MCF 10A (cell line): ENCODE results near the gene TM7SF2. TPM values are rescaled to one million over a fixed set of nuclear protein-coding genes. Genes with fewer than 3 reads are reported as not detected.

Experiments used
- BruUV-seq: library from RNA; stranded (reverse); fragments of 400-500 nt; replicated peaks from 2 replicates; lab custom pipeline; 2021; lab: Mats Ljungman, UMichigan
- CTCF ChIA-PET: fragments of 300-600 bp; sonication (Branson Sonifier 250); formaldehyde crosslinking; extraction: SDS; loops from one replicate; lab custom pipeline; 2021; ENCODE audit warnings: antibody characterized with exemption, inconsistent platforms; lab: Yijun Ruan, JAX
- POLR2A ChIA-PET: fragments of 300-600, 350-650 bp; sonication (Branson Sonifier 250); formaldehyde crosslinking; extraction: SDS; loops from one replicate; lab custom pipeline; 2020; ENCODE audit warnings: antibody characterized with exemption, inconsistent platforms; lab: Yijun Ruan, JAX
- DNase-seq: peaks from one replicate; pipeline ENCODE4 v3.0.0-alpha.2; 2018; ENCODE audit not compliant: unreplicated experiment
- H3K27ac Mint-ChIP-seq: one replicate; pipeline ENCODE4 v1.8.0; 2022; ENCODE audit warnings: mild to moderate bottlenecking, low read depth, mixed read lengths; ENCODE audit not compliant: unreplicated experiment
- H3K27me3 Mint-ChIP-seq: one replicate; pipeline ENCODE4 v1.8.0; 2022; ENCODE audit warnings: mixed read lengths; ENCODE audit not compliant: insufficient read depth, unreplicated experiment
- H3K36me3 Mint-ChIP-seq: one replicate; pipeline ENCODE4 v1.8.0; 2022; ENCODE audit warnings: mild to moderate bottlenecking, moderate library complexity, mixed read lengths; ENCODE audit not compliant: insufficient read depth, unreplicated experiment
- H3K4me1 Mint-ChIP-seq: one replicate; pipeline ENCODE4 v1.8.0; 2022; ENCODE audit warnings: mixed read lengths; ENCODE audit not compliant: insufficient read depth, unreplicated experiment
- H3K4me3 Mint-ChIP-seq: one replicate; pipeline ENCODE4 v1.8.0; 2022; ENCODE audit warnings: mild to moderate bottlenecking, moderate library complexity, mixed read lengths; ENCODE audit not compliant: unreplicated experiment
- H3K9me3 Mint-ChIP-seq: one replicate; pipeline ENCODE4 v1.8.0; 2022; ENCODE audit warnings: mixed read lengths; ENCODE audit not compliant: unreplicated experiment
- intact Hi-C: fragments of 100-400 bp; cut with micrococcal nuclease; formaldehyde crosslinking; loops from 2 replicates; pipeline ENCODE4 v1.14.1; 2022
- total RNA-seq: library from RNA; stranded (reverse); gene quantifications from 2 replicates; pipeline ENCODE4 v1.2.3, GENCODE V29; 2022
- TF ChIP-seq, protein P1 (sequence below): fragments of 200-600 bp; IDR thresholded peaks from one replicate; pipeline ENCODE4 v1.8.0; 2022; ENCODE audit warnings: antibody characterized with exemption, mild to moderate bottlenecking; ENCODE audit not compliant: unreplicated experiment

The TM7SF2 gene
- total RNA-seq, 1 experiment from 2014 or later: 14.0 TPM

GRCh38 chr11:65127473-65128181 lies 16.0 kb downstream of the TM7SF2 start:
- H3K4me3 Mint-ChIP-seq: no peak overlapping the region
- H3K36me3 Mint-ChIP-seq: peaks cover 62% of the 10 kb centered on the region
- ChIA-PET CTCF (no interaction called here), POLR2A (interaction anchor here (1.6 to 2.5 kb wide), 2 partner anchors 11 to 54 kb away, joined by 3 to 9 read pairs; partner anchors contain the start of genes CAPN1 and ZNHIT2)
- no peak for DNase-seq
- no peaks in the 10 kb centered on the region for H3K27me3 Mint-ChIP-seq
- peaks cover 8% of the 10 kb centered on the region for H3K4me1 Mint-ChIP-seq
- TF ChIP-seq, protein P1, sequence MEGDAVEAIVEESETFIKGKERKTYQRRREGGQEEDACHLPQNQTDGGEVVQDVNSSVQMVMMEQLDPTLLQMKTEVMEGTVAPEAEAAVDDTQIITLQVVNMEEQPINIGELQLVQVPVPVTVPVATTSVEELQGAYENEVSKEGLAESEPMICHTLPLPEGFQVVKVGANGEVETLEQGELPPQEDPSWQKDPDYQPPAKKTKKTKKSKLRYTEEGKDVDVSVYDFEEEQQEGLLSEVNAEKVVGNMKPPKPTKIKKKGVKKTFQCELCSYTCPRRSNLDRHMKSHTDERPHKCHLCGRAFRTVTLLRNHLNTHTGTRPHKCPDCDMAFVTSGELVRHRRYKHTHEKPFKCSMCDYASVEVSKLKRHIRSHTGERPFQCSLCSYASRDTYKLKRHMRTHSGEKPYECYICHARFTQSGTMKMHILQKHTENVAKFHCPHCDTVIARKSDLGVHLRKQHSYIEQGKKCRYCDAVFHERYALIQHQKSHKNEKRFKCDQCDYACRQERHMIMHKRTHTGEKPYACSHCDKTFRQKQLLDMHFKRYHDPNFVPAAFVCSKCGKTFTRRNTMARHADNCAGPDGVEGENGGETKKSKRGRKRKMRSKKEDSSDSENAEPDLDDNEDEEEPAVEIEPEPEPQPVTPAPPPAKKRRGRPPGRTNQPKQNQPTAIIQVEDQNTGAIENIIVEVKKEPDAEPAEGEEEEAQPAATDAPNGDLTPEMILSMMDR: no peak
- H3K9me3 Mint-ChIP-seq: no peaks in the 10 kb centered on the region
- H3K27ac Mint-ChIP-seq: no peak overlapping the region
- BruUV-seq: TSS peak; percentile 5
- intact Hi-C loops: no loop called here

DNA sequence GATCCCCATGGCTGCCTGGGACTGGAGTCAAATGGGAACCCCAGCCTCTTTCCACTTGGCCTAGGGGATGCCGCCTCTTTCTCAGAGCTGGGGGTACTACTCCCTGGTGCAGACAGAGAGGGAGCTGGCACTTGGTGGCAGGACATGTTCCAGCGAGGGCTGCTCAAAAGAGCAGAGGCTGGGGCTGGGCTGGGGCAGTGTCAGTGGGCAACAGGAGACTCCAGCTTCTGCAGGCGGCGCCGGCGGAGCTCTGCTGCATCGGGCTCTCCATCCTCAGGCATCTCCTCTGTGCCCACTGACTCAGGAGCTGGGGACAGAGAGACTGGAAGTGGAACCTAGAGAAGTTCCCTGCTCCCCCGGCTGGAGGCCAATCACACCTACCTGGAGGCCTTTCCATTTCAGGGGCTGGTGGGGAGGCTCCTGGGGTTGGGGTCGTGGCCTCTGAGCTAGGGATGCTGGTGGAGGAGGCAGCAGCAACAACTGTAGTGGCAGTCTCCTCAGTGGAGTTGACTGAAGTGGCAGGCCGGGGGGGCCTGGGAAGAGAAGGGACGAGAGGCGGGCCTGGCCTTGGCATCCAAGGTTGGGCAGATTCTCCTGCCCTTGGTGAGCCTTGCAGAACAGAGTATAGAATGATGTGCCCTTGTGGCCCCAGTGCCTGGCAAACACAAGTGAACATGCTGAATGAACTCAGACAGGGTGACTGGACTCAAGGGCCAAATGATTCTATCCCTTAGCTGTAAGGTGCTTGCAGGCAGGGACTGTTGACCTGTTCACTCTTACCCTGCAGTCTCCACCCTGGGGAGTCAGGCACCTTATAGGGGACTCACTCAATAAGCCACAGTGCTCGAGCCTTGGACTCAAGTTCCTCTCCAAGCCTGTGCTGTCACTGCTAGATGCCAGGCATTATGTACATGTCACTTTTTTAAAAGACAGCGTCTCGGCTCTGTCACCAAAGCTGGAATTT lies 16.8 kb downstream of the TM7SF2 start:
- BruUV-seq: no TSS peak
- H3K36me3 Mint-ChIP-seq: peaks cover 62% of the 10 kb centered on the region

DNA sequence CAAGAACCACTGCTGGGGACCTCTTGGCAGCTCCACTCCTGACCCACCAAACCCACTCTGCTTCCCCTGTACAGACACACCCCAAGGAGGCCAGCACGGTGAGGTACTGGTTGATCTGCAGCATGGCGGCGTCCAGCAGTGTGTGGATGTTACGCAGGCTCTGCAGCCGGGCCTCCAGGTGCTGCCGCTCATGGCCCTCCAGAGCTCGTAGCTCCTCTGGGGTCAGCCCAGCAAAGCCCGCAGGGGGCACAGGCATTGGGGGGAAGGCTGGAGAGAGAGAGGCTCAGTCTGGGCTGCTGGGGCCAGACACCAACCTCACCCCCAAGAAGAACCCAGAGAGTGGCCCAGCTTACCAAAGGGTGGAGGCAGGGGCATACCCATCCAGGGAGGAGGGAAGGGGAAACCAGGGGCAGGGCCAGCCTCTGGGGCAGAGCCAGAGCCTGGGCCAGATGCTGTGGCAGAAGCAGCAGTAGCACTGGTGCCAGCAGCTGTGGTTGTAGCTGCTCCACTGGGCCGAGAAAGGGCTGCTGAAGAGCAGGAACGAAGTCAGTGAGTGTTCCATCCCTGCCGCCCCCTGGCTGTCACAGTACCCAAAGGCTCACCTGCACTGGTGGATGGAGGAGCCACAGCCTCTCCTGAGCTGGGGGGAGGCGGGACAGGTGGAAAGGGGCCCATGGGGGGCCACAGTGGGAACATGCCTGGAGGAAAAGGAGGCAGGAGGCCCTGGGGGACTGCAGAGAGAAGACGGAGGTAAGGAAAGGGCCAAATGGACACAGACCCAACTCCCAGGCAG lies 18.2 kb downstream of the TM7SF2 start:
- POLR2A ChIA-PET: interaction anchor here (1.2 kb wide), 1 partner anchor 50 kb away, joined by 4 read pairs; no protein-coding TSS in a partner anchor
- H3K36me3 Mint-ChIP-seq: peaks cover 58% of the 10 kb centered on the region

More for the DNA sequence above, 16.8 kb downstream of the TM7SF2 start:
- no peak overlapping the region for H3K27ac Mint-ChIP-seq
- intact Hi-C loops: no loop called here
- no peak for DNase-seq
- H3K9me3 Mint-ChIP-seq: no peaks in the 10 kb centered on the region
- POLR2A ChIA-PET: interaction anchor here (2.5 kb wide), 1 partner anchor 11 kb away, joined by 9 read pairs; the partner anchor contains the start of gene ZNHIT2
- no peak overlapping the region for H3K4me3 Mint-ChIP-seq
- CTCF ChIA-PET: interaction anchor here (0.7 to 1.2 kb wide), 5 partner anchors 11 to 75 kb away, joined by 3 to 4 read pairs (median 3); partner anchors contain the start of genes TM7SF2 and ZNHIT2
- TF ChIP-seq, protein P1: no peak
- H3K27me3 Mint-ChIP-seq: no peaks in the 10 kb centered on the region
- H3K4me1 Mint-ChIP-seq: peaks cover 16% of the 10 kb centered on the region

More for the DNA sequence above, 18.2 kb downstream of the TM7SF2 start:
- Mint-ChIP-seq H3K27me3 (no peaks in the 10 kb centered on the region), H3K4me1 (peaks cover 17% of the 10 kb centered on the region), H3K4me3 (no peak overlapping the region), H3K27ac (no peak overlapping the region), H3K9me3 (no peaks in the 10 kb centered on the region)
- BruUV-seq: no TSS peak
- intact Hi-C loops: no loop called here
- DNase-seq: no peak
- CTCF ChIA-PET: interaction anchor here (0.9 to 1.2 kb wide), 4 partner anchors 13 to 124 kb away, joined by 3 read pairs; partner anchors contain the start of gene ZNHIT2
- TF ChIP-seq, protein P1: no peak
